Measurements from ENCODE around the gene RIPK3. TPM values are rescaled to one million over a fixed set of nuclear protein-coding genes. Genes with fewer than 3 reads are reported as not detected.

Gene RIPK3
- total and polyA plus RNA-seq, 2 experiments from 2014 or later = 0.32 to 1.5 TPM

DNA sequence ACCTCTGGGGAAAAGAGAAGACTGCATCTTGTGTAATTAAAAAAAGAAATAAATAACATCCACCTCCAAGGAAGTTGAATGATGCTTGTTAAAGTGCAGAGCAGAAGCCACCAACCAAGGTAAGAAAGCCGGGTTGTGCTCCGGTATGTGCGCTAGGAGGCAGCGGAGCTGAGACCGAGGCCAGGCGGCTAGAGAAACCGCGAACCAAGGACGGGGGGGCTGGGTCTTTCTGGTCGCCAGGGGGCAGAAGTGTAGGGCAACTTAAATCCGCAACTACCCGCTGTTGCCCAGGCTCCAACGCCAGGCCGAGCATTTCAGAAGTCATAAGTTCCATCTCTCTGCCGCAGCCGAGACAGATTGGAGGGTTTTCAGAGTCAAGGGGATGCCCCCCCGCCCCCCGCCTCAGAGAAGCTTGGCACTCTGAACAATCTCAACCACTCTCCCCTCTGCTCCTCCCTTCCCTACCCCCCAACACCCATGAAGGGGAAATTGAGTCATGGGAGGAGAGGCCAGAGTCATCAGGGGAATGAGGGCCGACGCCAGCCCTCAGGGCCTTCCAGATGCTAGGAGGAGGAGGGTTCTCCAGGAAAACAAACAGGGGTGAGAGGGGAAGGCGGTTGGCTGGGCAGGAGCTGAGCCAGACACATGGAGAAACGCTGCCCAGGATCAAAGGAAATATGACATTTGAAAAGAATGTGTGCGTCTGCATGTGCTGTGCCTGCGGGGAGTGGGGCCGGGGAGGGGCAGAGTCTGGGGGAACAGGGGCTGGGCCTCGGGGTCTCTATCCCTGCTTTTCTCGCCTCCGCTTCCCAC lies 26.0 kb upstream of the RIPK3 start:
- Mint-ChIP-seq H3K27me3 (ENCODE audit: insufficient read depth, low read depth, poor library complexity) (peaks cover 22% of the 10 kb centered on the region), H3K9me3 (no peaks in the 10 kb centered on the region; the same call in 2 of the 3 replicates), H3K27ac (peak overlapping the region; percentile 71; the same call in 1 of the 2 replicates), H3K4me1 (peaks cover 14% of the 10 kb centered on the region), H3K36me3 (ENCODE audit: low read depth) (no peaks in the 10 kb centered on the region), H3K4me3 (peak overlapping the region; percentile 80)
- TF ChIP-seq, protein P1, sequence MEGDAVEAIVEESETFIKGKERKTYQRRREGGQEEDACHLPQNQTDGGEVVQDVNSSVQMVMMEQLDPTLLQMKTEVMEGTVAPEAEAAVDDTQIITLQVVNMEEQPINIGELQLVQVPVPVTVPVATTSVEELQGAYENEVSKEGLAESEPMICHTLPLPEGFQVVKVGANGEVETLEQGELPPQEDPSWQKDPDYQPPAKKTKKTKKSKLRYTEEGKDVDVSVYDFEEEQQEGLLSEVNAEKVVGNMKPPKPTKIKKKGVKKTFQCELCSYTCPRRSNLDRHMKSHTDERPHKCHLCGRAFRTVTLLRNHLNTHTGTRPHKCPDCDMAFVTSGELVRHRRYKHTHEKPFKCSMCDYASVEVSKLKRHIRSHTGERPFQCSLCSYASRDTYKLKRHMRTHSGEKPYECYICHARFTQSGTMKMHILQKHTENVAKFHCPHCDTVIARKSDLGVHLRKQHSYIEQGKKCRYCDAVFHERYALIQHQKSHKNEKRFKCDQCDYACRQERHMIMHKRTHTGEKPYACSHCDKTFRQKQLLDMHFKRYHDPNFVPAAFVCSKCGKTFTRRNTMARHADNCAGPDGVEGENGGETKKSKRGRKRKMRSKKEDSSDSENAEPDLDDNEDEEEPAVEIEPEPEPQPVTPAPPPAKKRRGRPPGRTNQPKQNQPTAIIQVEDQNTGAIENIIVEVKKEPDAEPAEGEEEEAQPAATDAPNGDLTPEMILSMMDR (conservative IDR thresholded peaks at IDR 0.05; ENCODE audit: low read depth in 2 of 2) = peak; percentile 81 to 88
- TF ChIP-seq CREB1 (CRISPR knock-in tag; IDR thresholded peaks at IDR 0.05; ENCODE audit: low read depth) (no peak), EZH2phosphoT487 (IDR thresholded peaks at IDR 0.05; ENCODE audit: unreplicated experiment) (no peak)
- Histone ChIP-seq H3K9me2 (ENCODE audit: insufficient read depth) (no peaks in the 10 kb centered on the region), H3K27ac (ENCODE audit: low read depth) (no peak overlapping the region), H2AFZ (0 out of 2 replicates have a peak overlapping the region, but pooled peaks have one; percentile 64), H3K27me3 (ENCODE audit: insufficient read depth) (peaks cover 45% of the 10 kb centered on the region), H3K4me1 (ENCODE audit: insufficient read depth) (peaks cover 14% of the 10 kb centered on the region; the same call in 1 of the 2 replicates), H3F3A (replicated peaks; ENCODE audit: low read depth) (0 out of 2 replicates have a peak, but pooled peaks cover 4% of the 10 kb centered on the region), H3K36me3 (ENCODE audit: insufficient read depth) (no peaks in the 10 kb centered on the region), H3K79me2 (replicated peaks; ENCODE audit: insufficient read depth) (no peaks in the 10 kb centered on the region), H4K20me1 (replicated peaks; ENCODE audit: insufficient read depth) (no peaks in the 10 kb centered on the region), H3K4me3 (peak overlapping the region; percentile 97), H3K4me2 (peak overlapping the region; percentile 99)
- DNase-seq (ENCODE audit: low spot score) (peak; percentile 96), ATAC-seq (peak; percentile 19)

DNA sequence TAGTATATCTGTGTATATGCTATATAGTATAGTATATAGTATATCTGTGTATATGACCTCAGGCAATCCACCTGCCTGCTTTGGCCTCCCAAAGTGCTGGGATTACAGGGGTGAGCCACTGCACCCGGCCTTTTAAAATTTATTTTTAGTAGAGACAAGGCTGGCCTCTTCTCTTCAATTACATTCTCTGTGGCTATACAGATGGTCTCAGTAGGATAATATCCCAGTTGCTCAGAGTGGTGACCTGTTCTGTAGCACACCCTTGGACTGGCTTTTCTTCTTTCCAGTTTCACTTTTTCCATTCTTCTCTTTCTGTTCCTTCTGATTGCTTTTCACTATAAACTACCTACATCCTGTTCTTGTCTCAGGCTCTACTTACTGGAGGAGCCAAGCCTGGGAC lies 25.1 kb upstream of the RIPK3 start:
- no peak overlapping the region for H3K27ac ChIP-seq (ENCODE audit: low read depth)
- H3K9me2 ChIP-seq (ENCODE audit: insufficient read depth) = no peaks in the 10 kb centered on the region
- H3K4me1 ChIP-seq (ENCODE audit: insufficient read depth) = peaks cover 14% of the 10 kb centered on the region; the same call in 1 of the 2 replicates
- Mint-ChIP-seq H3K27ac (no peak overlapping the region), H3K4me3 (no peak overlapping the region), H3K4me1 (peaks cover 14% of the 10 kb centered on the region), H3K27me3 (ENCODE audit: insufficient read depth, low read depth, poor library complexity) (peaks cover 29% of the 10 kb centered on the region), H3K9me3 (no peaks in the 10 kb centered on the region; the same call in 2 of the 3 replicates), H3K36me3 (ENCODE audit: low read depth) (no peaks in the 10 kb centered on the region)
- no peak overlapping the region for H2AFZ ChIP-seq
- no peaks in the 10 kb centered on the region for H3K36me3 ChIP-seq (ENCODE audit: insufficient read depth)
- 0 out of 2 replicates have a peak overlapping the region, but pooled peaks have one; percentile 15 for H3K4me2 ChIP-seq
- DNase-seq (ENCODE audit: low spot score) (no peak), ATAC-seq (no peak)
- no peaks in the 10 kb centered on the region for H4K20me1 ChIP-seq (replicated peaks; ENCODE audit: insufficient read depth)
- no peak overlapping the region for H3K4me3 ChIP-seq
- H3F3A ChIP-seq (replicated peaks; ENCODE audit: low read depth) = 0 out of 2 replicates have a peak, but pooled peaks cover 4% of the 10 kb centered on the region
- peaks cover 52% of the 10 kb centered on the region for H3K27me3 ChIP-seq (ENCODE audit: insufficient read depth)
- H3K79me2 ChIP-seq (replicated peaks; ENCODE audit: insufficient read depth) = no peaks in the 10 kb centered on the region
- TF ChIP-seq CREB1 (CRISPR knock-in tag; IDR thresholded peaks at IDR 0.05; ENCODE audit: low read depth) (no peak), STAT1 (IDR thresholded peaks at IDR 0.05; ENCODE audit: unreplicated experiment) (no peak), EZH2 (IDR thresholded peaks at IDR 0.05; ENCODE audit: low read depth, unreplicated experiment) (no peak), EZH2phosphoT487 (IDR thresholded peaks at IDR 0.05; ENCODE audit: unreplicated experiment) (no peak)
- TF ChIP-seq, protein P2, sequence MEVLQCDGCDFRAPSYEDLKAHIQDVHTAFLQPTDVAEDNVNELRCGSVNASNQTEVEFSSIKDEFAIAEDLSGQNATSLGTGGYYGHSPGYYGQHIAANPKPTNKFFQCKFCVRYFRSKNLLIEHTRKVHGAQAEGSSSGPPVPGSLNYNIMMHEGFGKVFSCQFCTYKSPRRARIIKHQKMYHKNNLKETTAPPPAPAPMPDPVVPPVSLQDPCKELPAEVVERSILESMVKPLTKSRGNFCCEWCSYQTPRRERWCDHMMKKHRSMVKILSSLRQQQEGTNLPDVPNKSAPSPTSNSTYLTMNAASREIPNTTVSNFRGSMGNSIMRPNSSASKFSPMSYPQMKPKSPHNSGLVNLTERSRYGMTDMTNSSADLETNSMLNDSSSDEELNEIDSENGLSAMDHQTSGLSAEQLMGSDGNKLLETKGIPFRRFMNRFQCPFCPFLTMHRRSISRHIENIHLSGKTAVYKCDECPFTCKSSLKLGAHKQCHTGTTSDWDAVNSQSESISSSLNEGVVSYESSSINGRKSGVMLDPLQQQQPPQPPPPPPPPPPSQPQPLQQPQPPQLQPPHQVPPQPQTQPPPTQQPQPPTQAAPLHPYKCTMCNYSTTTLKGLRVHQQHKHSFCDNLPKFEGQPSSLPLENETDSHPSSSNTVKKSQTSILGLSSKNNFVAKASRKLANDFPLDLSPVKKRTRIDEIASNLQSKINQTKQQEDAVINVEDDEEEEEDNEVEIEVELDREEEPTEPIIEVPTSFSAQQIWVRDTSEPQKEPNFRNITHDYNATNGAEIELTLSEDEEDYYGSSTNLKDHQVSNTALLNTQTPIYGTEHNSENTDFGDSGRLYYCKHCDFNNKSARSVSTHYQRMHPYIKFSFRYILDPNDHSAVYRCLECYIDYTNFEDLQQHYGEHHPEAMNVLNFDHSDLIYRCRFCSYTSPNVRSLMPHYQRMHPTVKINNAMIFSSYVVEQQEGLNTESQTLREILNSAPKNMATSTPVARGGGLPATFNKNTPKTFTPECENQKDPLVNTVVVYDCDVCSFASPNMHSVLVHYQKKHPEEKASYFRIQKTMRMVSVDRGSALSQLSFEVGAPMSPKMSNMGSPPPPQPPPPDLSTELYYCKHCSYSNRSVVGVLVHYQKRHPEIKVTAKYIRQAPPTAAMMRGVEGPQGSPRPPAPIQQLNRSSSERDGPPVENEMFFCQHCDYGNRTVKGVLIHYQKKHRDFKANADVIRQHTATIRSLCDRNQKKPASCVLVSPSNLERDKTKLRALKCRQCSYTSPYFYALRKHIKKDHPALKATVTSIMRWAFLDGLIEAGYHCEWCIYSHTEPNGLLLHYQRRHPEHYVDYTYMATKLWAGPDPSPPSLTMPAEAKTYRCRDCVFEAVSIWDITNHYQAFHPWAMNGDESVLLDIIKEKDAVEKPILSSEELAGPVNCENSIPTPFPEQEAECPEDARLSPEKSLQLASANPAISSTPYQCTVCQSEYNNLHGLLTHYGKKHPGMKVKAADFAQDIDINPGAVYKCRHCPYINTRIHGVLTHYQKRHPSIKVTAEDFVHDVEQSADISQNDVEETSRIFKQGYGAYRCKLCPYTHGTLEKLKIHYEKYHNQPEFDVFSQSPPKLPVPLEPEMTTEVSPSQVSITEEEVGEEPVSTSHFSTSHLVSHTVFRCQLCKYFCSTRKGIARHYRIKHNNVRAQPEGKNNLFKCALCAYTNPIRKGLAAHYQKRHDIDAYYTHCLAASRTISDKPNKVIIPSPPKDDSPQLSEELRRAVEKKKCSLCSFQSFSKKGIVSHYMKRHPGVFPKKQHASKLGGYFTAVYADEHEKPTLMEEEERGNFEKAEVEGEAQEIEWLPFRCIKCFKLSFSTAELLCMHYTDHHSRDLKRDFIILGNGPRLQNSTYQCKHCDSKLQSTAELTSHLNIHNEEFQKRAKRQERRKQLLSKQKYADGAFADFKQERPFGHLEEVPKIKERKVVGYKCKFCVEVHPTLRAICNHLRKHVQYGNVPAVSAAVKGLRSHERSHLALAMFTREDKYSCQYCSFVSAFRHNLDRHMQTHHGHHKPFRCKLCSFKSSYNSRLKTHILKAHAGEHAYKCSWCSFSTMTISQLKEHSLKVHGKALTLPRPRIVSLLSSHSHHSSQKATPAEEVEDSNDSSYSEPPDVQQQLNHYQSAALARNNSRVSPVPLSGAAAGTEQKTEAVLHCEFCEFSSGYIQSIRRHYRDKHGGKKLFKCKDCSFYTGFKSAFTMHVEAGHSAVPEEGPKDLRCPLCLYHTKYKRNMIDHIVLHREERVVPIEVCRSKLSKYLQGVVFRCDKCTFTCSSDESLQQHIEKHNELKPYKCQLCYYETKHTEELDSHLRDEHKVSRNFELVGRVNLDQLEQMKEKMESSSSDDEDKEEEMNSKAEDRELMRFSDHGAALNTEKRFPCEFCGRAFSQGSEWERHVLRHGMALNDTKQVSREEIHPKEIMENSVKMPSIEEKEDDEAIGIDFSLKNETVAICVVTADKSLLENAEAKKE (CRISPR knock-in tag; IDR thresholded peaks at IDR 0.05) = no peak
- TF ChIP-seq, protein P3, sequence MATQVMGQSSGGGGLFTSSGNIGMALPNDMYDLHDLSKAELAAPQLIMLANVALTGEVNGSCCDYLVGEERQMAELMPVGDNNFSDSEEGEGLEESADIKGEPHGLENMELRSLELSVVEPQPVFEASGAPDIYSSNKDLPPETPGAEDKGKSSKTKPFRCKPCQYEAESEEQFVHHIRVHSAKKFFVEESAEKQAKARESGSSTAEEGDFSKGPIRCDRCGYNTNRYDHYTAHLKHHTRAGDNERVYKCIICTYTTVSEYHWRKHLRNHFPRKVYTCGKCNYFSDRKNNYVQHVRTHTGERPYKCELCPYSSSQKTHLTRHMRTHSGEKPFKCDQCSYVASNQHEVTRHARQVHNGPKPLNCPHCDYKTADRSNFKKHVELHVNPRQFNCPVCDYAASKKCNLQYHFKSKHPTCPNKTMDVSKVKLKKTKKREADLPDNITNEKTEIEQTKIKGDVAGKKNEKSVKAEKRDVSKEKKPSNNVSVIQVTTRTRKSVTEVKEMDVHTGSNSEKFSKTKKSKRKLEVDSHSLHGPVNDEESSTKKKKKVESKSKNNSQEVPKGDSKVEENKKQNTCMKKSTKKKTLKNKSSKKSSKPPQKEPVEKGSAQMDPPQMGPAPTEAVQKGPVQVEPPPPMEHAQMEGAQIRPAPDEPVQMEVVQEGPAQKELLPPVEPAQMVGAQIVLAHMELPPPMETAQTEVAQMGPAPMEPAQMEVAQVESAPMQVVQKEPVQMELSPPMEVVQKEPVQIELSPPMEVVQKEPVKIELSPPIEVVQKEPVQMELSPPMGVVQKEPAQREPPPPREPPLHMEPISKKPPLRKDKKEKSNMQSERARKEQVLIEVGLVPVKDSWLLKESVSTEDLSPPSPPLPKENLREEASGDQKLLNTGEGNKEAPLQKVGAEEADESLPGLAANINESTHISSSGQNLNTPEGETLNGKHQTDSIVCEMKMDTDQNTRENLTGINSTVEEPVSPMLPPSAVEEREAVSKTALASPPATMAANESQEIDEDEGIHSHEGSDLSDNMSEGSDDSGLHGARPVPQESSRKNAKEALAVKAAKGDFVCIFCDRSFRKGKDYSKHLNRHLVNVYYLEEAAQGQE (IDR thresholded peaks at IDR 0.05; ENCODE audit: unreplicated experiment) = no peak
